Renal cortical epithelial cell (primary cell): ENCODE data around the gene ANKRD13B. TPM values are rescaled to one million over a fixed set of nuclear protein-coding genes. Genes with fewer than 3 reads are reported as not detected.

Source experiments
- DNase-seq: peaks from one replicate; pipeline ENCODE4 v3.0.0-alpha.2; 2011; ENCODE audit warnings: low read depth
- total RNA-seq: library from RNA; depleted of rRNA; stranded (reverse); fragments of >200 nt; gene quantifications from 2 replicates; pipeline ENCODE4 v1.2.3, GENCODE V29; 2014

Gene ANKRD13B
- total RNA-seq, 1 donor from 2014 or later: 12.8 TPM

DNA sequence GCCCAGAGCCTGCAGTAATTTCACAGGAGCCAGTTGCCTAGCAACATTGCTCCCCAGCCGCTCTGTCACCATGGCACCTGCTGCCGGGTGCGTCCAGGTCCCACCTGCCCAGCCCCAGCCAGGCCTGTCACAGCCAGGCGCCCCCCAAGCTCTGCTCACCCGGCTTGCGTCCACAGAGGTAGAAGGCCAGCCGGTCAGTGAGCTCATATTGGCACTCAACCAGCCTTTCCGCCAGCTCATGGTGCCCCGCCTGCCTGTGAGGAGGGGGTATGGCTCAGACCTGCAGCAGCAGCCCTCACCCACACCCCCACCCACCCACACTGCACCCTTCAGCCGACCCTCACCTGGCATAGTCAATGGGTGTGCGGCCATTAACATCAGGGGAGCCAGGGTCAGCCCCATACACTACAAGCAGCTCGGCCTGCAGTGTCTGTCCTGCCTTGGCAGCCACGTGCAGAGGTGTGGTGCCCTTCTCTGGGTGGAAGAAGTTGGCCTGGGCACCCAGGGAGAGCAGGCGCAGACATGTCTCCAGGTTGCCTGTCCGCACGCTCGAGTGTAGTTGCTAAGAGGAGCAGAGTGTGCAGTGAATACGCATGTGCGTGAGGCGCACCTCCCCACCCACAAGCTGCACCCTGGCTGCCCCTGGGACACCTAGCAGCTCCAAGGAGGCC is 11.2 kb upstream of the ANKRD13B start:
- no peak for DNase-seq

GRCh38 chr17:29582254-29582765 is 10.6 kb upstream of the ANKRD13B start:
- DNase-seq: no peak

DNA sequence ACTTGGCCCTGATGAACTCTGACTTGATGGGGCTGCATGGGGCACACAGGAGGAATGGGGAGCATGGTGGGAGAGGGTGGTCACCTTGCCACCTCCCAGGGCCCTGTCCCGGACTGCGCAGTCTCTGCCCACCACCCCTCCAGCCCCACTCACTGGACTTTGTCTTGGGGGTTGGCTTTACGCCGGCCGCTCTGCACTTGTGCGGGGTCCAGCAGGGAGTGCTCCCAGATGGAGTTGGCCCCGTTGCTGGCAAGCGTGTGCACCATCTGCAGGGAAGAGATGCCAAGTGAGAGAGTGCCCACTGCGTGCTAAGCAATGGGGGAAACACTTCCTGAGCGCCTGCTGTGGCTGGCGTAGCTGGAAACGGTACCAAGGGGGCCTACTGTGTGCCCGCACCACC is 10.2 kb upstream of the ANKRD13B start:
- no peak for DNase-seq

- DNase-seq: no peak
These were observed 9.3 kb upstream of the ANKRD13B start for GRCh38 chr17:29583324-29584248.

DNA sequence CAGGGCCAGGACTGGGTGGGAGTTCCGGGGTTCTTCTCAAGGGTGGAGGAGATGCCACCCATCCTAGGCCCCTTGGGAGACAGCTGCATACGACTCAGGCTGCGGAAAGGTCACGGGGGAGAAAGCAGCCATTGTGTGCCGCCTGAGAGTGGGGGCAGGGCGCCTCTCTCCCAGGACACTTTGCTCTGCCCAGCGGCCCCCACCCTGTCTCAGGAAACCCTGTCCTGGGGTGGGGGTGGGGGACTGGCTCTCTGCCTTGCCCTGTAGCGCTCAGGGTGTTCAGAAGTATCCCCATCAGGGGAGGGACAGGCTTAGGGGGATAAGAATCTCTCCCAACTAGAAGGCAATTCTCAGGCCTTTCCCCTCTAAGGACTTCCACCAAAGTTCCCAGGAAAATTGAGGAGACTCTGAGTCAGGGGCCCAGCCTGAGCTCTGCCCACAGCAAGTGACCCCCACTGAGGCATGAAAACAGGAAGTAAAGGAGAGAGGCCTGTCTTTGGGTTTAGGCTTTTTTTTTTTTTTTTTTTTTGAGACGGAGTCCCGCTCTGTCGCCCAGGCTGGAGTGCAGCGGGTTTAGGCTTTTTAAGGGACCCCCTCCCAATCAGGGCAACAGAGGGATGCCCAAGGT is 8.4 kb upstream of the ANKRD13B start:
- DNase-seq: no peak

- no peak for DNase-seq
These were observed 7.7 kb upstream of the ANKRD13B start for GRCh38 chr17:29585080-29585751.

DNA sequence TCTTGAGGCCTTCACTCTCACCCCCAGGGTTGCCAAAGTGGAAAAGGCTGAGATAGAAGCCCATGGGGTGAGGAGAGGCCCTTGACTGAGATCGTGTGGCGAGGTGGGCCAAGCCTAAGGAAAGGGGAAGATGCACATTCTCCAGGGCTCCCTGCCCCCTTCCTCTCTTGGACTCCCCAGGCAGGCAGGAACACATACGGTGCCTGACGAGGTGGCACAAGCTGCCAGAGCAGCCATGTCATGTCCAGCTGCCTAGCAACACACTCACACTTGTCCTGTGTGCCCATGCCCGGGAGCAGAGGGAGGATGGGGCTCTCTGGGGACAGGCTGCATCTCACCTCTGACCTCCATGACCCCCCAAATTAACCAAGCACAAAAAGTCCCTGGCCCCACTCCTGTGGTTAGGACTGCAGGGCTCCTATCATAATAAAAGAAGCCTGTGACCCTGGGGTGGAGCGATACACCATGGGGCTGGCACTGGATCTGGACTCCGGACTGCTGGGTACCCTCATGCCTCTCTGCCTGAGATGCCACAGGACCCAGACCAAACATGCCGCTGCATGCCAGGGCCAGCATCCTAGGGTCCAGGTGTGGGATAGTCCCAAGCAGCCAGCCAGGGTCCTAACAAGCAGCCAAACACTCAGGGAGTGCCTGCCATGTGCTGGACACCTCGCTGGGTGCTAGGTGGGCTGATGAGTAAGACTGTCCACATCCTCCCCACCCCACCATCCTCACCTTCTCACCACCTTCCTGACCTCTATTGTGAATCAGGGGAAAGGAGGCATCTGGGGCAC is 6.1 kb upstream of the ANKRD13B start:
- DNase-seq: no peak

DNA sequence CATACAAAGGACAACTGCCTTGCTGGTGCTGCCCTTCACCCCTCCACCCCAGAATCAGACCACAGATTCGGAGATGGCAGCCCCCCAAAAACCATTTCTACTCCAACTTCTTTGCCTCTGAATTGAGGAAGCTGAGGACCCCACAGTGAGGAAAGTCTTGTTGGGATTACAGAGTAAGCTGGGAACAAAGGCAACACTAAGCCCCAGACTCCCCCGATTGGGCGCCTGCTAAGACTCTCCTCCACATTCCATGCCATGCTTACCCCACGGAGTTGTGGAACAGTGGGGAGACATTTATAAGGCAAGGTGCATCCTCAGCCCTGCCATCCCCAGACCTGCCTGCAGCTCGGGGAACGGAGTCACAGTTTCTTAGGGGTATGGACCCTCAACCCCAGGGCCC is 5.3 kb upstream of the ANKRD13B start:
- no peak for DNase-seq

DNA sequence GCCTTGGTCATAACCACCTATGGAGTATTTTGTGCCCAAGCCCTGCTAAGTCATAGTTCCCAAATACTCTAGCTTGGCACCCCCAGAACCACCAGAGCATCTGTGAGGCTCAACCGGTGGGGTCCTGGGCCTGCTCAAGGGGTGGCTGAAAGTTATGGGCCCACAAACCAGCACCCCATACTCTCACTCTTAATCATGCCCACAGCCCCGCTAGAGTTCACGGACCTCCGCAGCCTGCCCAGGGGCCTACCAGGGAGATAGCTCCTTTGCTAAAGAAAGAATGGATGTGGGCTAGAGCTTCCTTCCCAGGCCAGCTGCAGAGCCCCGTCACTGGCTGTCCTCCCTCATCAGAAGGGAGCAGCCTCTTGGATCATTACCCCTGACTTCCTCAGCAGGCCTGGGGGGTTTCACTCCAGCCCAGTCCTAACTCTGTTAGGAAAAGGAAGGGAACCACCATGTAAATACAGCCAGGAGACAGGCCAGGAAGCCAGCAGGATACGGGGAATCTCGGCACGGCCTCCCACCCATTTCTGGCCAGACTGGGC is 4.8 kb upstream of the ANKRD13B start:
- no peak for DNase-seq

GRCh38 chr17:29588562-29589411 is 4.1 kb upstream of the ANKRD13B start:
- DNase-seq: no peak

DNA sequence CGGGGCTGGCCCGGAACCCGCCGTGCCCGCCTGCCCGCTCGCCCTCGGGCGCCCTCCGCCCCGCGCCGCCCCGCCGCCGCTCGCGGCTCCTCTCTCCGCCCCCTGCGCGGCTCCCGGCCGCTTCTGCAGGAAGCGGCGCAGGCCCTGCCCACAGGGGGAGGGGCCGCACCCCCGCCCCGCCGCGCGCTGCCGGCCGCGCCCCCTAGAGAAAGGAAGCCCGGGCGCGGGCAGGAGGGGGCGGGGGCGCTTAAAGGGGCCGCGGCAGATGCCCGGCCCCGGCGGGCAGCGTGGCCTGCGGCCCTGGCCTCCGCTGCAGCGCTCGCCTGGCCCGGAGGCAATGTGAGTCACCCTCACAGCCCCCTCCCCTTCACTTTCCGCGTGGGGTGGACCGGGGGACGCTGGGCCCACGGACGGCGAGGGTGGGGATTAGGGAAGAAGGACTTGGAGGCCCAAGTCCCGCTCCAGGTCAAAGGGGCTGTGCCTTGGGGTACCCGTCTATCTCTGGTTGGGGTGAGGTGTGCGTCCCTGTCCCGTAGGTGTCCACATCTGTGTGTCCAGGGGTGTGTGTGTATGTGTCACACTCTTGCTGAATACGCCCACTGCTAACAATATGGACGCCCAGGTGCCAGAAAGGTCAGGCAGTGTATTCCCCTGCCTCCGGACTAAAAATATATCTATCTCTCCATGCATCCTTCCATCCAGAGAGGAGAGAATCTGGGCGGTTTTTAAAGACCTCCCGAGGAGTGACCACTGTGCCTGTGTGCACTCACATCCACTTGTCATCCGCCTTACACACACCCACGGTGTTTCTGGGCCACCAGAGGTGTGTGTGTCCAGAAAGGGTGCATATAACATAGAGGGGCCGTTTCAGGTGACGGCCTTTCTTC is 3.2 kb upstream of the ANKRD13B start, which contains the start of gene GIT1:
TSS of gene GIT1 (minus strand) at position 125 of the 887 bp plus-strand sequence. CDS start 270 bp downstream, outside the sequence.
- no peak for DNase-seq

GRCh38 chr17:29590411-29591145 is 2.4 kb upstream of the ANKRD13B start:
- no peak for DNase-seq

GRCh38 chr17:29591146-29591736 is 1.7 kb upstream of the ANKRD13B start:
- DNase-seq: peak; percentile 50

DNA sequence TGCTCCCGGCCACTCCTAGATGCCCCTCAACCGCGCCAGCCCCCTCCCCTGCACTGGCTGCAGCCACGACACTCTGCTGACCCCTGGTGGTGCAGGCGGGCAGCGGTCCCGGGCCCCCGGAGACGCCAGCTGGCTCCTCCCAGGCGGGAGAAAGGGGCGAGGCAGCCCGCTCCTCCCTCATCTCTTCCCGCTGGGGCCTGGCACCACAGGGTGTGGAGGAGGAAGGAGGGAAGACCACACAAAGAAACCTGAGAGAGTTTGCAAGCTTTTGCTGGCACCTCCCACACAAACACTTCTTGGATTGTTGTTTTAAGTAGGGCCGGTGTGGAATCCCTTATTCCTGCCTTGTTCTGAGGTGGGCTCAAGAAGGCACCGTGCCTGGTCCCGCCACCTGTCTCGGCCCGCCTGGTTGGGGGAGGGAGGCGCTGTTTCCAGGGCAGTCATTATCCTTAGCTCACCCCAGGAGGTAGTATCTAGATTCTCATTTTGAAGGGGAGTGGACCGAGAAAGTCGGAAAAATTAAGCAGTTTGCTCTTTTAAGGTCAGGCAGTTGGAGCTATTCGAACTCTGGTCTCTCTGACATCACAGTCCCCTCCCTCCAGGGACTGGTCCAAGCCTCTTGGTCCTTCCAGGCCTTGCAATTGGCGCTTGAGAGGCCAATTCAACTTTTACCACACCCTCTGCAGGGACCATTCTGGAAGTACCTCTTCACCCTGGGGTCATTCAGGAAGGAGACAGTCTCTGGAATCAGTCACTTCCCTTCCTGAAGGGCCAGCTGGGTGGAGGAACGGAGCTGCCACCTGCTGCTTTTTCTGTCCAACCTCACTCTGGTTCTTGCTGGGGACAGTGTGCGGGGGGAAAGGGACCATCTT is 959 bp upstream of the ANKRD13B start:
- DNase-seq: peak; percentile 49

GRCh38 chr17:29593591-29594518 is 923 bp downstream of the ANKRD13B start:
- DNase-seq: no peak
